ACC112 (cell line): ENCODE measurements around the gene SORCS2.

Experiments
- H2AFZ ChIP-seq: fragments of 200-600 bp; sonication (generic); one replicate; pipeline ENCODE4 v1.6.0; 2017; ENCODE audit warnings: antibody characterized with exemption, low read length; ENCODE audit not compliant: unreplicated experiment
- H3K27ac ChIP-seq: fragments of 200-600 bp; sonication (generic); 2 replicates; pipeline ENCODE4 v1.5.1; 2014; ENCODE audit warnings: low read depth, mild to moderate bottlenecking, antibody characterized with exemption, low read length, moderate library complexity
- H3K27me3 ChIP-seq: fragments of 200-600 bp; sonication (generic); 2 replicates; pipeline ENCODE4 v1.6.1; 2014; ENCODE audit warnings: mild to moderate bottlenecking, antibody characterized with exemption, low read length, moderate library complexity, mixed read lengths; ENCODE audit not compliant: insufficient read depth
- H3K36me3 ChIP-seq: fragments of 200-600 bp; sonication (generic); 2 replicates; pipeline ENCODE4 v1.6.1; 2016; ENCODE audit warnings: mild to moderate bottlenecking, antibody characterized with exemption, low read length, moderate library complexity, mixed read lengths; ENCODE audit not compliant: insufficient read depth
- H3K4me1 ChIP-seq: fragments of 200-600 bp; sonication (generic); one replicate; pipeline ENCODE4 v1.6.1; 2016; ENCODE audit warnings: low read length, mixed read lengths; ENCODE audit not compliant: insufficient read depth, unreplicated experiment, control insufficient read depth
- H3K4me3 ChIP-seq: fragments of 200-600 bp; sonication (generic); 2 replicates; pipeline ENCODE4 v1.5.1; 2014; ENCODE audit warnings: mild to moderate bottlenecking, low read depth, low read length
- H3K79me2 ChIP-seq: fragments of 200-600 bp; sonication (generic); one replicate; pipeline ENCODE4 v1.6.0; 2016; ENCODE audit warnings: low read length; ENCODE audit not compliant: control insufficient read depth, unreplicated experiment, insufficient read depth

The SORCS2 gene

GRCh38 chr4:7762376-7763030 lies 570.2 kb downstream of the SORCS2 start:
- no peak overlapping the region for H3K27ac ChIP-seq
- H3K4me1 ChIP-seq: peaks cover 4% of the 10 kb centered on the region
- no peak overlapping the region for H3K4me3 ChIP-seq
- H3K27me3 ChIP-seq: no peaks in the 10 kb centered on the region
- peaks cover 24% of the 10 kb centered on the region; the same call in 1 of the 2 replicates for H3K36me3 ChIP-seq
- H3K79me2 ChIP-seq: peaks cover 2% of the 10 kb centered on the region
- H2AFZ ChIP-seq: no peak overlapping the region

- peaks cover 4% of the 10 kb centered on the region for H3K4me1 ChIP-seq
- no peaks in the 10 kb centered on the region for H3K27me3 ChIP-seq
- peaks cover 24% of the 10 kb centered on the region; the same call in 1 of the 2 replicates for H3K36me3 ChIP-seq
- H3K27ac ChIP-seq: no peak overlapping the region
- H3K79me2 ChIP-seq: peaks cover 2% of the 10 kb centered on the region
- H3K4me3 ChIP-seq: no peak overlapping the region
- H2AFZ ChIP-seq: no peak overlapping the region
These were observed 570.8 kb downstream of the SORCS2 start for GRCh38 chr4:7763106-7763505.

GRCh38 chr4:7763788-7764187 lies 571.5 kb downstream of the SORCS2 start:
- Histone ChIP-seq H3K4me1 (peaks cover 4% of the 10 kb centered on the region), H3K27ac (no peak overlapping the region), H3K79me2 (peaks cover 2% of the 10 kb centered on the region), H2AFZ (no peak overlapping the region), H3K36me3 (peaks cover 30% of the 10 kb centered on the region; the same call in 1 of the 2 replicates), H3K27me3 (no peaks in the 10 kb centered on the region), H3K4me3 (no peak overlapping the region)

- Histone ChIP-seq H3K79me2 (peaks cover 2% of the 10 kb centered on the region), H3K27ac (no peak overlapping the region), H3K4me3 (no peak overlapping the region), H2AFZ (no peak overlapping the region), H3K4me1 (peaks cover 4% of the 10 kb centered on the region), H3K36me3 (peaks cover 30% of the 10 kb centered on the region; the same call in 1 of the 2 replicates), H3K27me3 (no peaks in the 10 kb centered on the region)
These were observed 572.1 kb downstream of the SORCS2 start for GRCh38 chr4:7764466-7764865.

GRCh38 chr4:7765666-7766065 lies 573.3 kb downstream of the SORCS2 start:
- Histone ChIP-seq H3K27me3 (no peaks in the 10 kb centered on the region), H2AFZ (no peak overlapping the region), H3K79me2 (peaks cover 2% of the 10 kb centered on the region), H3K36me3 (peaks cover 28% of the 10 kb centered on the region; the same call in 1 of the 2 replicates), H3K27ac (no peak overlapping the region), H3K4me3 (no peak overlapping the region), H3K4me1 (peaks cover 4% of the 10 kb centered on the region)

GRCh38 chr4:7766086-7766485 lies 573.7 kb downstream of the SORCS2 start:
- H3K27me3 ChIP-seq: no peaks in the 10 kb centered on the region
- peaks cover 2% of the 10 kb centered on the region for H3K79me2 ChIP-seq
- H3K36me3 ChIP-seq: peaks cover 28% of the 10 kb centered on the region; the same call in 1 of the 2 replicates
- no peak overlapping the region for H3K27ac ChIP-seq
- no peak overlapping the region for H2AFZ ChIP-seq
- no peak overlapping the region for H3K4me3 ChIP-seq
- peaks cover 4% of the 10 kb centered on the region for H3K4me1 ChIP-seq

- Histone ChIP-seq H3K4me1 (peaks cover 4% of the 10 kb centered on the region), H3K27ac (no peak overlapping the region), H3K27me3 (no peaks in the 10 kb centered on the region), H3K4me3 (no peak overlapping the region), H3K36me3 (peaks cover 28% of the 10 kb centered on the region; the same call in 1 of the 2 replicates), H3K79me2 (peaks cover 2% of the 10 kb centered on the region), H2AFZ (no peak overlapping the region)
These were observed 574.5 kb downstream of the SORCS2 start for GRCh38 chr4:7766661-7767345.

GRCh38 chr4:7767526-7767925 lies 575.2 kb downstream of the SORCS2 start:
- H3K27me3 ChIP-seq: no peaks in the 10 kb centered on the region
- H3K4me1 ChIP-seq: peaks cover 4% of the 10 kb centered on the region
- H3K36me3 ChIP-seq: peaks cover 28% of the 10 kb centered on the region; the same call in 1 of the 2 replicates
- no peak overlapping the region for H3K4me3 ChIP-seq
- H3K27ac ChIP-seq: no peak overlapping the region
- H3K79me2 ChIP-seq: peaks cover 2% of the 10 kb centered on the region
- H2AFZ ChIP-seq: no peak overlapping the region

GRCh38 chr4:7767966-7768365 lies 575.6 kb downstream of the SORCS2 start:
- Histone ChIP-seq H3K4me3 (no peak overlapping the region), H3K4me1 (peaks cover 4% of the 10 kb centered on the region), H3K27ac (no peak overlapping the region), H3K79me2 (peaks cover 2% of the 10 kb centered on the region), H3K27me3 (no peaks in the 10 kb centered on the region), H3K36me3 (peaks cover 29% of the 10 kb centered on the region; the same call in 1 of the 2 replicates), H2AFZ (no peak overlapping the region)

GRCh38 chr4:7768736-7769135 lies 576.4 kb downstream of the SORCS2 start:
- Histone ChIP-seq H3K4me1 (peaks cover 4% of the 10 kb centered on the region), H3K27me3 (no peaks in the 10 kb centered on the region), H3K36me3 (peaks cover 29% of the 10 kb centered on the region; the same call in 1 of the 2 replicates), H3K4me3 (no peak overlapping the region), H3K27ac (no peak overlapping the region), H3K79me2 (peaks cover 2% of the 10 kb centered on the region), H2AFZ (no peak overlapping the region)
